H1 (cell line): ENCODE results near the gene TBC1D22A. TPM values are rescaled to one million over a fixed set of nuclear protein-coding genes. Genes with fewer than 3 reads are reported as not detected.

Source experiments
- TAF7 ChIP-seq: optimal IDR thresholded peaks from 2 replicates; pipeline ENCODE3; 2011; ENCODE audit warnings: low read depth, mild to moderate bottlenecking, inconsistent platforms, low read length, moderate library complexity, borderline replicate concordance
- polyA plus RNA-seq, 7 experiments: library from polyadenylated mRNA; depleted of rRNA in 3 of 7; stranded (reverse) in 5 of 7; unstranded in 2 of 7; fragments of >200 nt in 5 of 7; fragments of 200-250 nt in 2 of 7; gene quantifications; 1 replicate in 5 of 7; 2 replicates in 1 of 7; 4 replicates in 1 of 7; pipeline versions ENCODE4 v1.2.1 to v1.2.3, GENCODE V29; 2011 to 2013; ENCODE audit warnings: missing spikeins in 2 of 7, mixed read lengths in 2 of 7
- total RNA-seq: library from RNA; stranded (reverse); fragmentation: NEBNext Ultra II Directional; extraction: Animal tissue kit (Norgen Biotek cat#: 25700); gene quantifications from 2 replicates; pipeline ENCODE4 v1.2.1, GENCODE V29; 2021

Gene TBC1D22A
- total and polyA plus RNA-seq, 2 of the 8 experiments (the other 6 are each of a cell fraction or from before 2014, with no cell fraction given), result 11.9 to 18.4 TPM

- TF ChIP-seq TAF7, result no peak
- TF ChIP-seq, all 59 proteins: peak for 0
These were observed 336.1 kb downstream of the TBC1D22A start (continued) for GRCh38 chr22:47098554-47098953.
